IMR-90 (cell line): Measurements from ENCODE around the gene SLC4A5.

Experiments used
- BHLHE40 ChIP-seq: fragments of 150-350 bp; IDR thresholded peaks from 2 replicates; pipeline ENCODE4 v1.6.1; 2016; ENCODE audit warnings: mild to moderate bottlenecking, low read depth, low read length
- MXI1 ChIP-seq: IDR thresholded peaks from 2 replicates; pipeline ENCODE4 v1.6.1; 2012; ENCODE audit warnings: low read depth, mild to moderate bottlenecking, low read length, moderate library complexity, borderline replicate concordance
- POLR2A ChIP-seq: IDR thresholded peaks from 2 replicates; pipeline ENCODE4 v1.6.1; 2012; ENCODE audit warnings: mild to moderate bottlenecking, low read depth, low read length
- RAD21 ChIP-seq: IDR thresholded peaks from 2 replicates; pipeline ENCODE4 v1.6.1; 2012; ENCODE audit warnings: low read length, improper control_type of control experiment
- SMC3 ChIP-seq: fragments of 150-350 bp; IDR thresholded peaks from 2 replicates; pipeline ENCODE4 v1.6.1; 2016; ENCODE audit warnings: low read depth, mild to moderate bottlenecking, antibody characterized with exemption, low read length, moderate library complexity
- TF ChIP-seq, protein P1 (sequence below): conservative IDR thresholded peaks from 2 replicates; pipeline ENCODE4 v1.5.1; 2012; ENCODE audit warnings: mild to moderate bottlenecking, low read depth, low read length, improper control_type of control experiment

DNA sequence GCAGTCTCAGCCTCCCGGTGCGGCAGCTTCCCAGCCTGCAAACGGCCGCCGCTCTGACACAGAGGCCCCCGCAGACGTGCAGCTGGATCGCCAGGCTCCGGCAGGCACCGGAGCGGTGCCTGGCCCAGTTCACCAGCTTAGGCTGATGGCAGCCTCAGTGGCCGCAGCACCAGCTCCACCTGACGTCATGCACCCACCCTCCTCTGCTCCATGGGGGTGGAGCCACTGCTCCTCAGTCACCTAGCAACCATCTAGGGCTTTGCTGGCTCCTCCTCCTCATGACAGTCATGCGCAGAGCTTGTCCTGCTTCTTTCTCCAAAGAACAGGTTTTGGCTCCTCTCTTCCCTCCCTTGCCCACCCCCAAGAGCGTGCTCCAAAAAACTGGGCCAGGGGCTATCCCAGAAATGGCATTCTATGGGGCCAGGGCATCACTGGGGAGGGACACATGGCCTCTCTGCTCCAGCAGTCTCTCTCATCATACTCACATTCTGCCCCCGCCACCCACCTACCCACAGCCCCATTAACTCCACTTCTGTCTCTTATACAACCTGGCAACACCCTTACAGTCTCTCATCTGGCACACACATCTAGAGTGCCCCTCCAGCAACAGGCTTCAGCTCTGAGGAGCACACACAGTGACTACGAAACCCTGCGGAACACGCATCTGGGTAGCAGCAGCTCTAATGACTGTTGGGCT lies 31.4 kb upstream of the SLC4A5 start:
- TF ChIP-seq BHLHE40 (no peak), SMC3 (no peak), RAD21 (no peak), MXI1 (no peak), POLR2A (no peak)
- TF ChIP-seq, protein P1, sequence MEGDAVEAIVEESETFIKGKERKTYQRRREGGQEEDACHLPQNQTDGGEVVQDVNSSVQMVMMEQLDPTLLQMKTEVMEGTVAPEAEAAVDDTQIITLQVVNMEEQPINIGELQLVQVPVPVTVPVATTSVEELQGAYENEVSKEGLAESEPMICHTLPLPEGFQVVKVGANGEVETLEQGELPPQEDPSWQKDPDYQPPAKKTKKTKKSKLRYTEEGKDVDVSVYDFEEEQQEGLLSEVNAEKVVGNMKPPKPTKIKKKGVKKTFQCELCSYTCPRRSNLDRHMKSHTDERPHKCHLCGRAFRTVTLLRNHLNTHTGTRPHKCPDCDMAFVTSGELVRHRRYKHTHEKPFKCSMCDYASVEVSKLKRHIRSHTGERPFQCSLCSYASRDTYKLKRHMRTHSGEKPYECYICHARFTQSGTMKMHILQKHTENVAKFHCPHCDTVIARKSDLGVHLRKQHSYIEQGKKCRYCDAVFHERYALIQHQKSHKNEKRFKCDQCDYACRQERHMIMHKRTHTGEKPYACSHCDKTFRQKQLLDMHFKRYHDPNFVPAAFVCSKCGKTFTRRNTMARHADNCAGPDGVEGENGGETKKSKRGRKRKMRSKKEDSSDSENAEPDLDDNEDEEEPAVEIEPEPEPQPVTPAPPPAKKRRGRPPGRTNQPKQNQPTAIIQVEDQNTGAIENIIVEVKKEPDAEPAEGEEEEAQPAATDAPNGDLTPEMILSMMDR: no peak
